ENCODE results near the gene INTS11.
A peak's percentile ranks its signal among the peaks of the same experiment; 100 is the strongest.
"Not testable (repeated sequence)": the region's sequence is repeated elsewhere in the genome, so short reads cannot be mapped to it uniquely, and the experiment has no call there.

Gene INTS11

DNA sequence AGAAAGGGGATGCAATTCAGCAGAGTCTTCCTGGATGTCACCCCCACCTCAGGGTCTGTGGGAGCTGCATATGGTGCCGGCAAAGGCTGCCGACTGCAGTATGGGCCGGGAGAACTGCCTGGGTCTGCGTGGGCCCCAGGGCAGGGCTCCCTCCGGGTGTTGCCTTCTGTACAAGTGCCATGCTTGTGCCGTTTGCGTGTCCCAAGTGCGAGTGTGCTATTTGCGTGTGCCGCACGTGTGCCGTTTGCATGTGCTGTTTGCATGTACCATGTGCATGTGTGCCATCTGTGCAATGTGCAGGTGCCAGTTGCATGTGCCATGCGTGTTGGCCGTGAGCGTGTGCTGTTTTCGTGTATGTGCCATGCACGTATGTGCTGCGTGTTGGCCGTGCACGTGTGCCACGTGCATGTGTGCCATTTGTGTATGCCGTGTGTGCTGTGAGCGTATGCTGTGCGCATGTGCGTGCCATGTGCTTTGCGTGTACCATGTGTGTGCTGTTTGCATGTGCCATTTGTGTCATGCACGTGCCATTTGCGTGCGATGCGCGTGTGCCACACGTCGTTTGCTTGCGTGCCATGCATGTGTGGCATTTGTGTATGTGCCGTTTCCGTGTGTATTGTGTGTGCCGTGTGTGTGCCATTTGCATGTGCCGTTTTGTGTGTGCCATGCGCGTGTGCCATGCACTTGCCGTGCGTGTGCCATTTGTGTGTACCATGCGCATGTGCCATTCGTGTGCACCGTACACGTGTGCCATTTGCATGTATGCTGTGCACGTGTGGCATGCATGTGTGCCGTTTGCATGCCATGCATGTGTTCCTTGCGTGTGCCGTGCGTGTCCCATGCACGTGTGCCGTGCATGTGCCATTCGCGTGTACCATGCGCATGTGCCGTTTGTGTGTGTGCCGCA lies 5.1 kb upstream of the INTS11 start:
- DNase-seq = no peak

DNA sequence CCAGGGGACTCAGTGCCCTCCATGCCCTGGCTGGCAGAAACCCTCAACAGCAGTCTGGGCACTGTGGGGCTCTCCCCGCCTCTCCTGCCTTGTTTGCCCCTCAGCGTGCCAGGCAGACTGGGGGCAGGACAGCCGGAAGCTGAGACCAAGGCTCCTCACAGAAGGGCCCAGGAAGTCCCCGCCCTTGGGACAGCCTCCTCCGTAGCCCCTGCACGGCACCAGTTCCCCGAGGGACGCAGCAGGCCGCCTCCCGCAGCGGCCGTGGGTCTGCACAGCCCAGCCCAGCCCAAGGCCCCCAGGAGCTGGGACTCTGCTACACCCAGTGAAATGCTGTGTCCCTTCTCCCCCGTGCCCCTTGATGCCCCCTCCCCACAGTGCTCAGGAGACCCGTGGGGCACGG lies 3.8 kb upstream of the INTS11 start:
- DNase-seq = no peak

DNA sequence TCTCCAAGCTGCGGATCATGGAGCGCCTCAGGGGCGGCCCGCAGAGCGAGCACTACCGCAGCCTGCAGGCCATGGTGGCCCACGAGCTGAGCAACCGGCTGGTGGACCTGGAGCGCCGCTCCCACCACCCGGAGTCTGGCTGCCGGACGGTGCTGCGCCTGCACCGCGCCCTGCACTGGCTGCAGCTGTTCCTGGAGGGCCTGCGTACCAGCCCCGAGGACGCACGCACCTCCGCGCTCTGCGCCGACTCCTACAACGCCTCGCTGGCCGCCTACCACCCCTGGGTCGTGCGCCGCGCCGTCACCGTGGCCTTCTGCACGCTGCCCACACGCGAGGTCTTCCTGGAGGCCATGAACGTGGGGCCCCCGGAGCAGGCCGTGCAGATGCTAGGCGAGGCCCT lies 2.8 kb upstream of the INTS11 start:
- DNase-seq = no peak

DNA sequence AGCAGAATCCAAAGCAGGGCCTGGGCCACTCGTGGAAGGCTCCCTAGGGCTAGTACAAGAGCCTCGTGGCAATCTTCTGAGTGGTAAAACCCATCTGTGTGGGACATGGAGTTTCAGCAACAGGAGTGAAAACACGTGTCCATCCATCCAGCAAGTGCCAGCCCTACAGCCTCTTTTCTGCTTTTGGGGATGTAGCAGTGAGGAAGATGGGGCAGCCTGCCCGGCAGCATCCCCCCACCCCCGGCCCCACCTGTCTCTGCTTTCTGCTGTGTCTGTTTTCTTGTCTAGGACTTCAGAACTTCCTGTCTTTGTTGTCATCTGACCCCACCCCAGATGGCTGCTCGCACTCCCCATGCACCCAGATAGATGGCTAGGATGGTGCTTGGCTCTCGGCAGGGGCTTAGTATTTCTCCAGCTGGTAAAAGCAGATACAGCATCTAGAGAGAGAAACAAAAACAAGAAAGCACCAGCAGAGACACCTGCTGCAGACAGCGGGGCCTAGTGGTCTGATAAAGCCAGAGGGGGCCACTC lies 1.7 kb upstream of the INTS11 start:
- DNase-seq = no peak

DNA sequence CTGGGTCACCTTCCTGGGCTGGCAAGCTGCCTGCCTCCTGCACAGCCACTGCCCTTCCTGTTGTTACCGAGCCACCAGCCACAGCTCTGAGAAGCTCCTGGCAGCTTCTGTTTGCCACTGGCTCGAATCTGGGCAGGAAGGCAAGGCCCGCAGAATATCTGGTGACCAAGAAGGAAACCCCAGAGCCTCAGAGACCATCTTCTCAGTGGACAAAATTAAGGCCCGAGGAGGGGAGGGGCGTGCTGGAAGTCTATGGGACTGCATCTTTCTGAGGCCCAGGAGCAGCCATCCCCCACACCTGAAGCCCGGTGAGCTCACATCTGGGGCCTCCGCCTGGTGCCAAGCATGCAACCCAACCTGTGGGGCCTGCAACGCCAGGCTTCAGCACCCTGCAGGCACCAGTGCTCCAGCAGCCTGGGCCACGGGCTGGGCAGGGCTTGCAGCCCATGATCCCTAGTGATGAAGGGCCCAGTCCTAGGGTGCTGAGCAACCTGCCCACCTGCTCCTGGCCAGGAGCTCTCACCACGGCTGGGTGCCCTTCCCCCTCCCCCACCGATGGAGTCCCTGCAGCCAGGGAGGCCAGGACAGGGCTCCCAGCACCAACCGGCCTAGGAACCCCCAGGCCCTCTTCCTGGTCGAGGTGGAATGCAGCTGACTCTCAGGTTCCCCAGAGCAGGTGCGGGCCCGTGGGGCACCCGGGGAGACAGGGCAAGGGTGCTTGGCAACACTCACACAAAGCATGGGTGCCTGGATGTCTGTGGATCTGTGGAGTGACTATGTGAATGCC lies 1.0 kb upstream of the INTS11 start:
- no peak for DNase-seq

DNA sequence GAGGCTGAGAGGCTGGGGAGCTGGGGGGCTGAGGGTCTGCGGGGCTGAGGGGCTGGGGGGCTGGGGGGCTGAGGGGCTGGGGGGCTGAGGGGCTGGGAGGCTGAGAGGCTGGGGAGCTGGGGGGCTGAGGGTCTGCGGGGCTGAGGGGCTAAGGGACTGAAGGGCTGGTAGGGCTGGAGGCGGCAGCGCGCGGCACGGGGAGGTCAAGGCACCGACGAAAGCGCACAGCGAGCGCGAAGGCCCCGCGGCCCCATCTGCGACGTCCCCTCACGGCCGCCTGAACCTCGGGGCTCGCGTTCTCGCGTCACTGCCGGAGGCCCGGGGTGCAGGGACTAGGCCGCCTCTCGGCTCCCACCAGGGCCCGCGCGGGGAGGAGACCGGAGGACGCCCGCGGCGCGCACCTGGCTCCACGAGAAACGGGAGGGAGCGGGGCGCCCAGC lies 356 bp downstream of the INTS11 start:
- DNase-seq = no peak

DNA sequence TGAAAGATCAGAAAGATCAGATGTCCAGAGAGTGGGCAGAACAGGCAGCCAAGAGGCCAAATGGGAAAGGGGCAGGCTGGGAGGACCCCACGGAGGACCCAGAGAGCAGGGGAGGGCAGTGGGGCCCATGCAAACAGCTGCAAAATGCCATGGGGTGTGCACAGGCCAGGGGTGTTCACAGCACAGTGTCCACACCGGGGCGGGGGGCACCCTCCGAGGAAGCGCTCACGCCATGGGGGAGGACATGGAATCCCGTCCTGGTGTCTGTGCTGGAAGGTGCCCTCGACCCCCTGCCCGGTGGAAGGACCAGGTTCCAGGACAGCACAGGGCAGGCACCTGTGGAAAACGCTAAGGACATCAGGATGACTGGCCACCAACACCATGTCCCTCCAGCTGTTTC lies 1.5 kb downstream of the INTS11 start:
- DNase-seq = no peak

DNA sequence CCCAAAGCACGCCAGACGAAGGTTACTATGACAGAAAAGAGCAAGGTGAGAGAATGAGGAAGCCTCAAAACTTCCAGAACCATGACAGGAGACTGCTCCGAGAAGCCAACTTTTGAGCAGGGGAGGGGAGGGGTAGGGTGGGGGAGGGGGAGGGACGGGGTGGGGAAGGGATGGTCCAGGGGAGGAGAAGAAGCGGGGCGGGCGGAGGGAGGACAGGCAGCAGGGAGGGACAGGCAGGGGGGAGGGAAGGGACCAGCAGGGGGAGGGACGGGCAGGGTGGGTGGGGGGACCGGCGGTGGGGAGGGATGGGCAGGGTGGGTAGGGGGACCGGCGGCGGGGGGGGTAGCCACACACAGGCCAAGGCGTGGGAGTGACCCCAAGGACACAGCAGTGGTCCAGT lies 2.0 kb downstream of the INTS11 start:
- DNase-seq = no peak

DNA sequence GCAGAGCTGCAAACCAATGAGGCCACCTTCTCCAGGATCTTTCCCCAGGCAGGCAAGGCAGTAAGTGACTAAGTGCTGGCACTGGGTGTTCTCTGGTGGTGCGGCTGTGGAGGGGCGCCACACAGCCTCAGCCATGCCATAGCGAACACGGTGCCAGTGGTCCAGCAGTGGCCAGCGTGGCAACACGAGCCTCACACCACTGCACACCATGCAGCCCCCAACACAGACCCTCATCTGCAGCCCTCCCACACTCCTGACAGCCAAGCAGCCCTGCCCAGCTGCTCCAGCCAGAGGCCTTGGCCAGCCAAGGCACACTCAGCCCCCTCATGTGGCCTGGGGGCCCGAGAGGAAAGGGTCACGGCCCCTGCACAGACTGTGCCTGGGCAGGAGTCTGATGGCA lies 3.0 kb downstream of the INTS11 start:
- DNase-seq = no peak

DNA sequence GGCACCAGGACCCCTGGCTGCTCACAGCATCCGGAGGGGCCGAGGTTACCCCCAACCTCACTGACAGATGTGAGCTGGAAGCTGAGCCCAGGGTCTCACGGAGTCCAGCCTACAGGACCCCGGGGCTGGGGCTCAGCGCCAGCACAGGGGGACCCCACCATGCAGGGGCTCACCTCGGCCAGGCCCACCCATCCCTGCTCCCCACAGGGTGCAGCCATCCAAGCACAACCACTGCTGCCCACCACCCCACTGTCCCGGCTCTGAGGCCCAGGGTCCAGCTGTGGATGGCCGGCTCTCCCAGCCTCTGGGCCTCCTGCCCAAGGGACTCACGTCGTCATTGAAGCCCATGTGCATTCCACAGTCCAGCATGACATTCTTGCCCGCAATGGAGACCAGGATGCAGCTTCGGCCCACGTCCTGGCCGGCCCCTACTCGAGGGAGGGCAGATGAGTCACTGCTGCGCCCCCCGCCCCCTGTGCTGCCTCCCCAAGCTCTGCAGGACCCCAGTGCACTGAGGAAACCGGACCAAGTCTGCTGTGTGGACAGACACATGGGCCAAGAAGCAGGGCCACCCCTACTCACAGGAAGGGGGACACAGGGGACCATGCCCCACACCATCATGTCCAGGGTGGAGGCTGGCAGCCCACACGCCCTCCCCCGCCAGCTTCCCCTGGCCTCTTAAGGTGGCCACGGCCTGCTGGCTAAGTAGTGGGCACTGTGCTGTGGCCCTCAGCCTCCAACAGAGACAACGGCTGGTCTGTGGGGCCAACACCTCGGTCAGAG lies 3.6 kb downstream of the INTS11 start:
- DNase-seq = no peak

DNA sequence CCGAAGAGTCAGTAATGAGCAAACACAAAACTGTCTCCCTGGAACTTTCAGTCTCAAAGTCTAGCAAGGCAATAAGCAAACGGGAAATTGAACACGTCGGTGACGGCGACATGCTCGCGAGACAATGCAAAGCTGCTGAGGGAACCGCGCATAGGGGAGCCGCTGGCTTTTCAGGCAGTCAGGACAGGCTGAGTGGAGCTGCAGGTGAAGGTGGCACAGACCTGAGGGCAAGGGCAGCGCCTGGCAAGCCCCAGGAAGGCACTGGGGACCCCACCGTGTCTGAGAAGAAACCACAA lies 4.9 kb downstream of the INTS11 start:
- no peak for DNase-seq

DNA sequence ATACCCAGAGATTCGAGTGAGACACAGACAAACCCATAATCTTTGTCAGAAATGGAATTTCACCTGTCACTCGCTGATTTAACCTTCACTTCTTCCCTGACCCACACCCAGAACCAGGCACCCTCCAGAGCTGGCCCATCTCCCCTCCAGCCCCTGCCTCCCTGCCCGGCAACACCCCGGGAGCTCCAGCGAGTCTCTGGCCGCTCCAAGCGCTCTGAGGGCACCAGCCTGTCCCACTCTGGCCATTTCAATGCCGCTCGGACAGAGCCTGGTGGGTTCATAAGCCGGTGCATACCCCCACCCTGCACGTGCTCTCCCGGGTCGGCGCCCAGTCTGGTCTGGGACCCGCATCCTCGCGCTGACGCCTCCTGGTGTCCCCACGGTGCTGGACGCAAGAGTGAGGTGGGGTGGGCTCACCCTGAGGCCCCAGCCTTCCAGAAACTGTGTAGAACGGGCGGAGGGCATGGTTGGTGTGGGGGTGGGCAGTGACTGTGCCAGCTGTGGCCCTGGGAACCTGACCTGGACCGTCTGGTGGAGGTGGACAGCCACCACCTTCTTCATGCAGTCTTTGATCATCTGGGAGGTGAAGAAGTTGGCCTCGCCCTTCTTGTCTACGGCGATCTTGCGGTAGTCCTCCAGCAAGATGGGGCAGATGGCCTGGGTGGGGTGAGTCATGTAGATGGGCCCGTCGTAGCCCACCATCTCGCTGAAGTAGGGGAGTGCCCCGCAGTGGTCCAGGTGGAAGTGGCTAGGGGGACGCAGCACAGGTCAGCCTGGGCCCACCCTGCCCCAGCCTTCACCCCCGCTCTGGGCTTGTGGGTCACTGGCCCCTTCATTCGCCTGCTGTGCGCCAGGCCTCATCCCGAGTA lies 5.4 kb downstream of the INTS11 start:
- no peak for DNase-seq

DNA sequence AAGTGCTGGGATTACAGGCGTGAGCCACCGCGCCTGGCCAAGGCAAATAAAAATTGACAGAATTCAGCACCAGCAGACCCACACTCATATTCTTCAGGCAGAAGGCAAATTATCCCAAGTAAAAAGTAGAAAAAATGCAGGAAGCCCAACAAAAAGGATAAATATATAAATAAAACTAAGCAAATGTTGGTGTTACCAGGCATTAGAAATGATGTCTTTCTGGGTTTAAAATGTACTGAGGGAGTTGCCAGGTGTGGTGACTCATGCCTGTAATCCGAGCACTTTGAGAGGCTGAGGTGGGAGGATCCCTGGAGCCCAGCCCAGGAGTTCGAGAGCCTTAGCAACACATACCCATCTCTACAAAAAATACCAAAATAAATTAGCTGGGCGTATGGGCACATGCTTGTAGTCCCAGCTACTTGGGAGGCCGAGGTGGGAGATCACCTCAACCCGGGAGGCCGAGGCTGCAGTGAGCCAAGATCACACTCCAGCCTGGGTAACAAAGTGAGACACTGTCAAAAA lies 6.3 kb downstream of the INTS11 start:
- peak in 1 of 2 donors; percentile 31 for DNase-seq

DNA sequence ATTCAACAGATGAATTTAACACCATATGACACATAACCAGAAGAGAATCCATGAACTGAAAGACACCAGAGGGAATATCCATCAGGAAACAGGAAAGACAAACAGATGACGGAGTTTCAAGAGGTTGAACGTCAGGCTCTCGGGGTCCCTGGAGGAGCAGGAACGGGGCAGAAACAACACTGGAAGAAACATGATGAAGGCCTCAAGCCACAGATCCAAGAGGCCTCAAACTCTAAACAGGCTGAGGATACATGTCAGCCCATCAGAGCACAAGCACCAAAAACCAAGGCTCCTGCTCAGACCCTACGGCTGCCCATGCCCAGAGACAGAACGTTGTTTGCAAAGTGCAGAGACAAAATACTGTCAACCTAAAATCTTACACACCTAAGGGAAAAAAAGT lies 7.0 kb downstream of the INTS11 start:
- no peak for DNase-seq

DNA sequence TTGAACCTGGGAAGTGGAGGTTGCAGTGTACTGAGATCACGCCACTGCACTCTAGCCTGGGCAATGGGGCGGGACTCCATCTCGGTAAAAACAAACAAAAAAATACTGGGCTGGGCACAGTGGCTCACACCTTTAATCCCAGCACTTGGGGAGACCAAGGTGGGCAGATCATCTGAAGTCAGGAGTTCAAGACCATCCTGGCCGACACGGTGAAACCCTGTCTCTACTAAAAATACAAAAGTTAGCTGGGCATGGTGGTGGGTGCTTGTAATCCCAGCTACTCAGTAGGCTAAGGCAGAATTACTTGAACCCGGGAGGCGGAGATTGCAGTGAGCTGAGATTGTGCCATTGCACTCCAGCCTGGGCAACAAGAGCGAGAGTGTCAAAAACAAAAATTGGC lies 8.3 kb downstream of the INTS11 start:
- not testable (repeated sequence) for DNase-seq

DNA sequence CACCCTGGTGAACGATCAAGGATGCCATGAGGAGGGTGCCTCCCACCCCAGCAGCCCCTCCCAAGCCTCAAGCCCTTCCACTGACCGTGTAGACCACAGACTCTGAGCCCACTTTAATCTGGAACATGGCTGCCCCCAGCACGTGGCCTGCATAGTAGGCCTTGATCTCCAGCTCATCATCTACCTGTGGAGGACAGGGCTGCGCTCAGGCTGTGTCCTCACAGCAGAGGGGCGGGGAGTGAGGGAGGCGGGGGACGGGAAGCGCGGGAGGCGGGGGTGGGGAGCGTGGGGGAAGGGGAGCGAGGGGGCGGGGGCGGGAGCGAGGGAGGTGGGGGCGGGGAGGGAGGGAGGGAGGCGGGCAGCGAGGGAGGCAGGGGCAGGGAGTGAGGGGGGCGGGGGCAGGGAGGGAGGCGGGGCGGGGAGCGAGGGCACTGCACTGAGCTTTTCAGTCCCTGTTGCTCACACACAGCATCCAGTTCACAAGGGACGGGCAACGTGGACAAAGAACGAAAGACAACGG lies 9.0 kb downstream of the INTS11 start:
- DNase-seq = no peak

DNA sequence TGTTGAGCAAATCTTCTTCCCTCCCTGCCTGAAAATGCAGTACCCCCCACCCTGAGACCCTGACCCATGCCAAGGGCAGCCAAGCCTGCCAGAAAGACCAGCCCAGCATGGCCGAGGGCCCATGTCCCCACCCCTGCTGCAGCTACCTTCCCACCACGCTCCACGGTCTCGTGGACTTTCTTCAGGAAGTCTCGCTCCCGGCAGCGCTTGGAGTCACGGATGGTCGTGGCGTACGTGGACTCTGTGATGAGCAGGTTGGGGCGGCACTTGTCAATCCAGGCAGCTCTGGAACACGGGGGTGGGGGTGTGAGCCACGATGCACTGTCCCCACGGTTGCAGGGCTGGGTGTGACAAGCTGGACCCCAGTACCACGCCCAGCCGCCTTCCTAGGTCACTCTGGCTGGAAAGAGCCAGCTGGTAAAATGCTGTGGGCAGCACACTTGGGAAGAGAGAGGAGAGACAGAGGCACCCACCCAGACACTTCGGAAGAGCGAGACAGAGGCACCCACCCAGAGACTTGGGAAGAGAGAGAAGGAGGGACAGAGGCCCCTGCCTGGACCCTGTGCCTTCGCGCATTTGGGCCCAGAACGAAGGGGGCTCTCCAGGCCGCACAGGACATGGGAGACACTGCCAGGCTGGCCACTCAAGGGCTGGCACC lies 9.7 kb downstream of the INTS11 start:
- no peak for DNase-seq

DNA sequence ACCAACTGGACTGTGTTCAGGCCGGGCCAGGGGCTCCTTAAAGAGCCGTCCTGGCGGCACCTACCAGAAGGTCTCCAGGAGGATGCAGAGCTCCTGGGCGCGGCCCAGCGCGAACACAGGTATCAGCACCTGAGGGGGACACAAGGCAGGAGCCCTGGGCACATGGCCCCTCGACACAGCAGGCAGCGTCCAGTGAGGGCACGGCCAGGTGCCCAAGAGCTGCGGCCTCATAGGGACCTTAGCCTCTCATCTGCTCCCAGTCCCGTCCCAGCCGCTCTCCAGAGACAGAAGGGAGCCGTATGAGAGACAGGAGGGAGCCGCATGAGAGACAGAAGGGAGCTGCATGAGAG lies 10.2 kb downstream of the INTS11 start:
- no peak for DNase-seq

DNA sequence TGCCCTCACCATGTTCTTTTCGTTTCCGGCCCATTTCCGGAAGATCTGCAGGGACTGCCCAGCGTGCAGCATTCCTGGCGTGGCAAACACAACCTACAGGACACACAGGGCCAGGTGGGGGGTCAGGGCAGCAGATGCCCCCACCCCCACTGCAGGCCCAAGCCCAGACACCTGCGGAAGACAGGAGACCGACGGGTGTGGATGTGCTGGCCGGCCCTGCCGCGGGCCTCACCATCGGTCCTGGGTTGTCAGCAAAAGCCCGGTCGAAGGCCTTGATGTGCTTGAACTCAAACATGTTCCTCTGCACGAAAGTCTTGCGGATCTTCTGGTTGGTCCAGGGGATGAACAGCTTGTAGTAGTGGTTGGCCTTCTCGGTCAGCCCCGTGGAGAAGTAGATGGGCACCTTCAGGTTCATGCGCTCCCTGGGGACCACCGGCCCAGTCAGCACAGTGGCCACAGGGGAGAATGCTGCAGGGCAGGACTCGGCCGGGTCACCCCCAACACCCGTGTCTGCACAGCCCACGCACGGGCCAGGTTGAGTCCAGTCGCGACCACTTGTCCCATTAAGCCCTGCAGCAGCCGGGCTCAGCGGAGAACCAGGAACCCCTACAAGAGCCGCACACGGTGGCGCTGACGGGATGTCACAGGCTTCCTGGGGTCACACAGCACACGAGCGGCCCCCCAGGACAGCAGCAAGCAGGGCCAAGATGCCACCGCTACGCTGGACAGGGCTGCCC lies 10.8 kb downstream of the INTS11 start:
- DNase-seq = no peak

Data from hippocampal formation (tissue), 2 donors.